Left lobe of liver (tissue), 2 donors: Measurements from ENCODE around the gene NTF4. TPM values are rescaled to one million over a fixed set of nuclear protein-coding genes. Genes with fewer than 3 reads are reported as not detected.
"Not testable (repeated sequence)": the region's sequence is repeated elsewhere in the genome, so short reads cannot be mapped to it uniquely, and the experiment has no call there.

Experiments used
- ATAC-seq: fragments of 200-7000 bp; cut with Tn5 transposase; one replicate; pipeline ENCODE4 v1.9.1; 2020; ENCODE audit warnings: mild to moderate bottlenecking, moderate library complexity
- DNase-seq: peaks from one replicate; pipeline ENCODE4 v3.0.0-alpha.2; 2020; ENCODE audit warnings: low spot score
- total RNA-seq: library from RNA; stranded (reverse); gene quantifications from one replicate; pipeline ENCODE4 v1.2.1, GENCODE V29; 2021
- donor health status: DM: no; HTN: no; CAD: no; lungs with moderate emphysema.
- donor health status: DM: no; HTN: yes; CAD: no.

NTF4 gene
- total RNA-seq, 1 donor from 2014 or later: not detected

DNA sequence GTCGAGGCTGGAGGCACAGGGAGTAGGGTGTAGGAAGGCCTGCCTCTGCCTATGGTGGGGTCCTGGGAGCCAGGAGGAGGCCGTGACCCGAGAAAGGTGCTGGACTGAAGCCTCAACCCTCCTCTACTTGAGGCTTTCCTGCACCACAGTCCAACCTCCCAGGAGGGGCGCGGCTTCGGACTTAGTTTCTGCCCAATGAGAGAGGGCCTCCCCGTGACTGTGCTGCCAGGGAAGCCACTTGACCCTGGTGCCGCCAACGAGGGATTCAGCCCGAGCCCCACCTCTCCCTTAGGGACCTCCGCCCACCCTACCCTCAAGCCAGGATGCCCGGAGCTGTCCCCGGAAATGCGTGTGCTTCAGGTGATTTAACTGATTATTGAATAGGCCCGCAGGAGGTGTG, 40.4 kb downstream of the NTF4 start, which contains the start of gene CGB3:
CGB3 (minus strand) TSS at position 101 of the 400 bp plus-strand sequence. CDS start 362 bp downstream, outside the sequence.
- not testable (repeated sequence) for DNase-seq, ATAC-seq

DNA sequence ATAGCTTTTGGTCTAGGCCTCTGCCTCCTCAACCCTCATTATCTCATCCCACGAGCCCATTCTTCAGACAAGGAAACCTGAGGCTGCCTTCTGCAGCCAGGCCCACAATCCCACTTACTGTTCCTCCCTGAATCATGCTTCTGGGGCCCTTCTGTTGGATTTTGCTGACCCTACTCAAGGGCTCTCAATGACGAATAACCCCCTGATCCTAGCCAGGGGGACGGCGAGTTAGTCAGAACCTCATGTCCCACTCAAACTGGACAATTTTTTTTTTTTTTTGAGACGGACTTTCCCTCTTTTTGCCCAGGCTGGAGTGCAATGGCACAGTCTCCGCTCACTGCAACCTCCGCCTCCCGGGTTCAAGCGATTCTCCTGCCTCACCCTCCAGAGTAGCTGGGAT, 42.5 kb downstream of the NTF4 start:
- no peak for ATAC-seq

GRCh38 chr19:49020931-49021895, 43.4 kb downstream of the NTF4 start:
- ATAC-seq (no peak), DNase-seq (no peak)

More for the DNA sequence above, 42.5 kb downstream of the NTF4 start:
- DNase-seq: no peak

GRCh38 chr19:49020342-49020741, 44.3 kb downstream of the NTF4 start:
- DNase-seq: no peak
- no peak for ATAC-seq

GRCh38 chr19:49019242-49019932, 45.2 kb downstream of the NTF4 start:
- peak; percentile 72 for DNase-seq
- ATAC-seq: peak; percentile 63

- DNase-seq: not testable (repeated sequence)
- ATAC-seq: peak; percentile 22
These were observed 46.0 kb downstream of the NTF4 start for GRCh38 chr19:49018388-49019241.

- DNase-seq (no peak), ATAC-seq (peak; percentile 65)
These were observed 46.8 kb downstream of the NTF4 start for GRCh38 chr19:49017666-49018351.

GRCh38 chr19:49017041-49017665, 47.5 kb downstream of the NTF4 start, which contains the start of gene LHB:
LHB (minus strand) TSS chr19:49017091; CDS start chr19:49017081, 10 bp downstream.
- DNase-seq (no peak), ATAC-seq (no peak)

DNA sequence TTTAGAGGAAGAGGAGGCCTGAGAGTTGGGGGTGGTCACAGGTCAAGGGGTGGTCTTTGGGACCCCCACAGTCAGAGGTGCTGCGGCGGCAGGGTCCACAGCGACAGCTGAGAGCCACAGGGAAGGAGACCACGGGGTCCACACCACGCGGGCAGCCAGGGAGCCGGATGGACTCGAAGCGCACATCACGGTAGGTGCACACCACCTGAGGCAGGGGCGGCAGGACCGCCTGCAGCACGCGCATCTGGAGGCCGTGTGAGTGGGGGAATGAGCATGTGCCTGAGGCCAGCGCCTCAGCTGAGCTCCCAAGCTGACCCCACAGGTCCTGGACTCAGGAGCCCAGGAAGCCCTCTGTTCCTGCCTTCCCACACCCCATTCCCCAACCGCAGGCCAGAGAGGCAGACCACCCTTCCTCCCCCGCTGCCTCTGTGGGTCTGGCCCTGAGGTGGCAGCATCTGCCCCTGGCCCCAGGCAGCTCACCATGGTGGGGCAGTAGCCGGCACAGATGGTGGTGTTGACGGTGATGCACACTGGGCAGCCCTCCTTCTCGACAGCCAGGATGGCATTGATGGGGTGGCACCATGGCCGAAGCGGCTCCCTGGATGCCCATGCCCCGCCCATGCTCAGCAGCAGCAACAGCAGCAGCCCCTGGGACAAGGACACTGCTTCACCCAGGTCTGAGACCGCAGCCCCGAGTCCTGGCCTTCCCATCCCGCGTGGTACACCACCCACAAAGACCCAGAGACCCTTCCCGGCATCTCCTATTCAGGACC, 48.4 kb downstream of the NTF4 start:
- DNase-seq: no peak
- ATAC-seq: no peak

GRCh38 chr19:49014870-49015255, 49.8 kb downstream of the NTF4 start:
- ATAC-seq (no peak), DNase-seq (no peak)

DNA sequence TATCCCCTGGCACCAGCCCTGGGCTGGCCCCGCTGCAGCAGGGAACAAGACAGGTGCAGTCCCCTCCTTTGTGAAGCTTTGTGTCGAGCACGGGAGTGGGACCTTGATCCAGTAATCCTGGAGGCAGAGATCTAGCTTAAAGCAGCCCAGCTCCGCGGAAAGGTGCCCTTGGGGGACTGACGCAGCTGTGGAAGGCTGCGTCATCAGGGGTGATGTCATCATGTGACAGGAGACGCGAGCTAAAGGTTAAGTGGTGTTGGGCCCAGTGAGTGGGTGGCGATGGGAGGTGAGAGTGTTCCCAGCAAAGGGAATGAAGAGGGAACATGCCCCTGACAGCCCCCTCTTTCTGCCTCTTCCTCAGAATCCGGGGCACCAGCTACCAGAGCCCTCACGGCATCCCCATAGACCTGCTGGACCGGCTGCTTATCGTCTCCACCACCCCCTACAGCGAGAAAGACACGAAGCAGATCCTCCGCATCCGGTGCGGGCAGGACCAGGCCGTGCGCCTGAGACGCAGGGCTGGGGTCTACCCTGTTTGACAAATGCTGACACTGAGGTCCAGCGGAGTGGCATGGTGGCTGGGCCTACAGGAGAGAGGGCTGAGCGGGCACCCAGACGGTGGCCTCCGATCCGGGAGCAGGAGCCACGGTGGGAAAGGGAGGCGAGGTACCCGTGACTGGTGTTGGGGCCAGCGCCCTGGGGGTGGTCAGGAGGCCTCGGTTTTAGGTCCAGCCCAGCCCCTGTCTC, 50.3 kb downstream of the NTF4 start:
- no peak for DNase-seq
- no peak for ATAC-seq

- DNase-seq: no peak
- ATAC-seq: no peak
These were observed 53.4 kb downstream of the NTF4 start for GRCh38 chr19:49011194-49011593.

Other genes starting within 250 kb of the NTF4 start
- 15.7 TPM for gene HSD17B14, start 228.3 kb downstream of the NTF4 start, total RNA-seq
- 7.6 TPM for gene PLEKHA4, start 196.2 kb downstream of the NTF4 start, total RNA-seq
- gene PPP1R15A, start 192.4 kb downstream of the NTF4 start, total RNA-seq: 5.7 TPM
- gene TULP2, start 166.1 kb downstream of the NTF4 start, total RNA-seq: not detected
- gene NUCB1, start 164.5 kb downstream of the NTF4 start, total RNA-seq: 300 TPM
- gene DHDH, start 131.1 kb downstream of the NTF4 start, total RNA-seq: 0.23 TPM
- 18.9 TPM for gene BAX, start 109.9 kb downstream of the NTF4 start, total RNA-seq
- gene FTL, start 99.5 kb downstream of the NTF4 start, total RNA-seq: 8,713 TPM
- 13.6 TPM for gene GYS1, start 71.5 kb downstream of the NTF4 start, total RNA-seq
- 34.3 TPM for gene RUVBL2, start 70.9 kb downstream of the NTF4 start, total RNA-seq
- not detected for gene LHB, start 47.7 kb downstream of the NTF4 start, total RNA-seq
- gene CGB3, start 40.5 kb downstream of the NTF4 start, total RNA-seq: not detected
- not detected for gene CGB2, start 32.9 kb downstream of the NTF4 start, total RNA-seq
- not detected for gene CGB1, start 27.9 kb downstream of the NTF4 start, total RNA-seq
- not detected for gene CGB5, start 21.0 kb downstream of the NTF4 start, total RNA-seq
- gene CGB8, start 15.7 kb downstream of the NTF4 start, total RNA-seq: not detected
- gene CGB7, start 7.1 kb downstream of the NTF4 start, total RNA-seq: not detected
- gene KCNA7, start 7.9 kb upstream of the NTF4 start, total RNA-seq: not detected
- 170 TPM for gene SNRNP70, start 20.6 kb upstream of the NTF4 start, total RNA-seq
- gene LIN7B, start 49.6 kb upstream of the NTF4 start, total RNA-seq: 5.5 TPM
- gene C19orf73, start 54.3 kb upstream of the NTF4 start, total RNA-seq: 2.2 TPM
- gene PPFIA3, start 54.7 kb upstream of the NTF4 start, total RNA-seq: 2.3 TPM
- not detected for gene HRC, start 90.6 kb upstream of the NTF4 start, total RNA-seq
- gene TRPM4, start 93.0 kb upstream of the NTF4 start, total RNA-seq: 15.0 TPM